HG03280 (cell line): Measurements from ENCODE around the gene TNFRSF17.
"Not testable (repeated sequence)": the region's sequence is repeated elsewhere in the genome, so short reads cannot be mapped to it uniquely, and the experiment has no call there.

Experiments
- ATAC-seq: cut with Tn5 transposase; IDR thresholded peaks from one replicate; pipeline ENCODE4 v1.9.1; 2021; ENCODE audit warnings: mild to moderate bottlenecking, moderate library complexity; ENCODE audit not compliant: unreplicated experiment

Gene TNFRSF17

GRCh38 chr16:11968577-11968976 is 3.6 kb downstream of the TNFRSF17 start:
- ATAC-seq = no peak

GRCh38 chr16:11970292-11970691 is 5.3 kb downstream of the TNFRSF17 start:
- not testable (repeated sequence) for ATAC-seq

GRCh38 chr16:11972128-11972527 is 7.1 kb downstream of the TNFRSF17 start:
- ATAC-seq = no peak

- ATAC-seq = no peak
Measured at GRCh38 chr16:11973070-11973469, 8.1 kb downstream of the TNFRSF17 start.

GRCh38 chr16:11976850-11977375 is 11.9 kb downstream of the TNFRSF17 start:
- peak; percentile 3 for ATAC-seq

GRCh38 chr16:11977376-11978041 is 12.5 kb downstream of the TNFRSF17 start:
- no peak for ATAC-seq

- no peak for ATAC-seq
Measured at GRCh38 chr16:11978080-11978479, 13.1 kb downstream of the TNFRSF17 start.

GRCh38 chr16:11979013-11979672 is 14.1 kb downstream of the TNFRSF17 start:
- no peak for ATAC-seq

- no peak for ATAC-seq
Measured at GRCh38 chr16:11980136-11980844, 15.3 kb downstream of the TNFRSF17 start.

- ATAC-seq = no peak
Measured at GRCh38 chr16:11985250-11985649, 20.2 kb downstream of the TNFRSF17 start.

GRCh38 chr16:11986521-11987057 is 21.6 kb downstream of the TNFRSF17 start:
- no peak for ATAC-seq

- no peak for ATAC-seq
Measured at GRCh38 chr16:11988258-11988978, 23.4 kb downstream of the TNFRSF17 start.

- no peak for ATAC-seq
Measured at GRCh38 chr16:11990702-11991390, 25.8 kb downstream of the TNFRSF17 start.

GRCh38 chr16:11992008-11992584 is 27.1 kb downstream of the TNFRSF17 start:
- ATAC-seq = no peak

- ATAC-seq = no peak
Measured at GRCh38 chr16:11992586-11993524, 27.8 kb downstream of the TNFRSF17 start.

GRCh38 chr16:11994143-11995119 is 29.4 kb downstream of the TNFRSF17 start:
- no peak for ATAC-seq
